GM21390 (cell line): ENCODE measurements around the gene HOXD3.

ENCODE experiments used
- ATAC-seq: cut with Tn5 transposase; IDR thresholded peaks from one replicate; pipeline ENCODE4 v1.9.1; 2021; ENCODE audit not compliant: unreplicated experiment

HOXD3 gene

DNA sequence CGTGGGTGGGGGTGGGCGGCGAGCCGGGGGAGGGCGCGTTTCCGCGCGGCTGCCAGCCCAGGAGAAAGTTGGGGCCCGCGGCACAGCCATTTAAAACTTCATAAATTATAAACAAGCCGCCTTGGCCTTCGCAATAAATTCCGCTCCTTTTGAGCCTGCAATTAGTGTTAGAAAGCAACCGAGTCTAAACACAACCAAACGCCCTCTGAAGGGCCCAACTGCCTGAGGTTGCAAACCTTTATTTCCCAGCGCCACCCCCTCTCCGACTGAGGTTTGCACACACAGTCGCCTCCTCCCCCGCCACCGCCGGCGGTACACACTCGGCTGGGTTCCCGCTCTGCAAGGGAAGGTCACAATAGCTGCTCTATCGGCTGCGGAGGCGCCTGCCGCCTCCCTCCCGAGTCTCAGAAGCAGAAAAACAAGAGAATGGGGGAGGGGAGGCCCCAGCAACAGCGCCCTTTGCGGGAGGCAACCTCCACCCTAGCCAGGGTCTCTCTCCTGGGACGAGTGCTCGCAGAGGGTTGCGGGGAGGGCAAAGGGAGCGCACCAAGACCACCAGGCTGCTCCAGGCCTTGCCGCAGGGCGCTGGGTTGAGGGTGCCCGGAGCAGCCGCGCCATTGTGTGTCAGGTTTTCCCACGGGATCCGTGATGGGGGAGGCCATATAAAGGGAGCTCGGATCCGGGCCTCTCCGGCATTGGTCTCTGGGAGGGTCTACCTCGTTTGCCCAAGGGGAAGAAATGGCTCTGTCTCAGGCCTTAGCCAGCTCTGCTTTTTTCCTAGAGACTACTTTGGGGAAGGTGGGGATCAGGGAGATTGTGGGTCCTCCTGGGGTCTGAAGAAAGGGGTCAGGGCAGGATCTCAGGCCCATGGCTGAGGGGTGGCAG lies 18.0 kb downstream of the HOXD3 start:
- no peak for ATAC-seq

DNA sequence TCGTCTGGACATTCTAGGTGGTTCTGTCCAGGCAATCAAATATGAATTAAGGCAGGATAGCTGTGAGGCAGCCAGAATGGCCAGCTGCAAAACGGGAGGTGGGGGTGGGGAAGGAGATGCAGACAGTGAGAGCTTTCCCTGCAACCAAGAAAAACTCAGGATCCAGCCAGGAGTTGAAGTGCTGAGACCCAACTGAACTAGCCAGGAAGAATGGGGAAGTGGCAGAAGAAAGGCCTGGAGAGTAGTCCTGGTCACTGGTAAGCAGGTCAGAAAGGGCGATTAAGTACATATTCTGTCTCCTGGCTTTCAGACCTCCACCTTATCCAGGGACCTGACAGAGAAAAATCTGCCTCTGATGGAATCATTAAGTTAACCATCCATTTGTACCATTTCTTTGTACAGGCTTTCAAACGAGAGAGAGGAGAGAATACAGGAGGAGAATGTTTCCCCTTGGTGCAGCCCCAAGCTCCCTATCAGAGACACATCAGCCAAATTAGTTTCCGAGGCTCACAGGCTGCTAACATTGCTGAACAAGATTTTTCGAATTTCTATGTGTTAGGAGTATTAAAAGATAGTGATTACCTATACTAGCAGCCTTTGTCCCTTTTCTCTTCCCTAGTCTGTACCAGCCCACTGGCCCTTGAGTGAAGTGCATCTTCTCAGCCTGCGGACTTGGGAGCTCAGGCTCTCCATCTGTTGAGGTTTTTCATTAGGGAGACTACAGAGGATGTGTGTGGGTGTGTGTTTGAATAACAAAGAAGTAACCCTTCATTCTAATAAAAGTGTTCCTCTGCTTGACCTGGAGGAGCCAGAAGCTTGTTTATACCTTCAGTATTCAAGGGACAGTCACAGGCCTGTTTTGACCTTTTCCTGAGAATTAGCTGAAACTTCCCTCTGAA lies 18.9 kb downstream of the HOXD3 start:
- ATAC-seq, result no peak

DNA sequence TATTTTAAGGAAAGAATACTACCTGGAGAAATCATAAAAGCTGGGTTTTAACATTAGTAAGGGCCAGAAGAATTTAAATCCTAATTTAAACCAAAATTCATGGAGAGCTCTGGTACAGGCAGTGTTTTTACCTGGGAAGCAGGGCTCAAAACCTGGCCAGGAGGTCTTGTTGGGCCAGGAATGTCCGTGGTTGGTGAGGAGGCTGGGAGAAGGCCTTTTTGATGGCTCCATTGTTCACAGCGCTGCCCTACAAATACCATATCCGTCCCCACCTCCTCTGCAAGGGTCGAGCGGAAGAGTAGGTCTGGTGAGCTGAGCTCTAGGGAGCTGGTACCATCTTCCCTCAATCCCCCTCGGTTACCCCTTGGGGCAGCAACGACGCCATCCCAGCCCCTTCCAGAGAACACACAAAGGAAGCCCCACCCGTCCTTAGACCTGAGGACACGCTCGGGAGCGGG lies 20.5 kb downstream of the HOXD3 start:
- ATAC-seq, result no peak

DNA sequence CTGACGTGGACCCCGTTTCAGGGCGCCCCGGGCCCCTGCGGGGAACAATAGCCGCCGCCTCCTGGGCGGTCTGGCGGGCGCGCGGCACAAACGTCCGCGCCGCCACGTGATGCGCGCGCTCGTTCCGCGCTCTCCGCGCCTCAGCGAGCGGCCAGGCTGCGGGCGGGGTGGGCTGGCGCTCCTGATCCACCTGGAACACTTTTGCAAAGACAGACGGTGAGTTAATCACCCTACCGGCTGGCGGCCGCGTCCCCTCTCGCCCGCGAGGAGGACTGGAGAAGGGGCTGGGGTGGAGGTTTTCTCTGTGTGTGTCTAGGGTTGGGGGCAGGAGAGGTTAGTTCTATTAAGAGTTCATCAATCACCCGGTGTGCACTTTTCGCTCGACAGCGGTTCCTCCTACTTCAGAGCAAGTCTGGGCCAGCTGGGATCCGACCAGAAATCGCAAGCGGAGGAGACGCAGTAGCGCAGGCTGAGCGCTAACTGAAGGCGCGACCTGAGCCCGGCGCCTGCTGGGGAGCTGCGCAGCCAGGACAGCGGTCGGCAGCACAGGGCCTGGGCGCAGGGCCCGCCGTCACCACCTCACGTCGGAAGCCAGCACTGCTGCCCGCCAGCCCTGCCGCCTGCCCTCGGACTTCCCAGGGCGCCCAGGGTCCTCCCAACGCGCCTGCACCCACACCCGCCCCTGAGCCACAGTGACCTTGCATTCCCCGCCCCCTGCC lies 21.1 kb downstream of the HOXD3 start:
- no peak for ATAC-seq

DNA sequence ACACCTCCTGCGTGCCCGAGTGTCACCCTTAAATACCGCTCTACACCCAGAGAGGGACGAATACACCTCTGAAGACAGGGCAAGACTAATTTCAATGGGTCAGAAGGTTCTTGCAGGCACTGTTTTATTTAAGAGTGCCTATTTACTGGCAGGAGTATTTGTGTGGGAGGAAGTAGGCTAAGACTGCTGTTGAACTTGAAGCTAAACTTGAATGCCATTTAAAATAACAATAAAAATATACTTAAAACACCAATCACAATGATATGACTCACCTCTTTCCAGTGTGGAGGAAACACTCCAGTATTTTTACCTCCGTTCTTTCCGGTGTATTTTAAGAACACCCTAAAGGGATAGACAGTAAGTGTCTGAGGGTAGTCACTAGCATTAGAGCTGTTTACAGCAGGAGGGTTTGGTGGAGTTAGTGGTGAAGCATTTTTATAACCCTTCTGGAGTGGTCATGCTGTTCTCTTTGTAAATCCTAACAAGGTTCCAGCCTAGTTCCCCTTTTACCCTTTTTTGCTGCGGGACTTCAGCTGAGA lies 21.7 kb downstream of the HOXD3 start:
- ATAC-seq, result no peak

DNA sequence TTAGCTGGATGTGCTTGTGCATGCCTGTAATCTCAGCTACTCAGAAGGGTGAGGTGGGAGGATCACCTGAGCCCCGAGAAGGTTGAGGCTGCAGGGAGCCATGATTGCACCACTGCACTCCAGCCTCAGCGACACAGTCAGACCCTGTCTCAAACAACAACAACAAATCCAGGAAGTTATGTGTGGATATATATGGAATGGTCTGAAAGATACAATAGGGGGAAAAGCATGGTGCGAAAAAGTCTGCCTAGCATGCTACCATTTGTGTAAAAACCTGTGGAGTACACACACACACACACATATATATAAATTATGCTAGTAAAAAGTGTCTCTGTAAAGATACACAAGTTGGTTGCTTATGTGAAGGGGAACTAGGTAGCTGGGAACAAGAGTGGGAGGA lies 24.4 kb downstream of the HOXD3 start:
- ATAC-seq, result no peak

DNA sequence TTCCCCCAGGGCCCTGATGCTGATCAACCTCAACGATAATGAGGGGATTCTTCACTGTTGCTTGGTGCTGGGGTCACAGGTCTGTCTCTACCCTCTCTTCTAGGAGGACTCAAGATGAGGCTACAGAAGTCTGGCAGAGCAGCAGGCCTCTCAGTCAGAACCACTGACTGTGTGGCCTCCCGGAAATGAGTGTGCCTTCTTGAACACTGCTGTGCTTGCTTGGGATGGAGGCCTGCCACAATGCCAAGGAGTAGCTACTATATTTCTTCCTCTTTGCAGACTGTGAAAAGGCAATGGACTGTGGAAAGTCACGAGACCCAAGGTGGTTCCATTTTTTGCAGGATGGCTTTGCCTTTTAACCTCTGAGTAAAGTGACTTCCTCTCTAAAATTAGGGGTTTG lies 25.6 kb downstream of the HOXD3 start:
- ATAC-seq, result no peak

DNA sequence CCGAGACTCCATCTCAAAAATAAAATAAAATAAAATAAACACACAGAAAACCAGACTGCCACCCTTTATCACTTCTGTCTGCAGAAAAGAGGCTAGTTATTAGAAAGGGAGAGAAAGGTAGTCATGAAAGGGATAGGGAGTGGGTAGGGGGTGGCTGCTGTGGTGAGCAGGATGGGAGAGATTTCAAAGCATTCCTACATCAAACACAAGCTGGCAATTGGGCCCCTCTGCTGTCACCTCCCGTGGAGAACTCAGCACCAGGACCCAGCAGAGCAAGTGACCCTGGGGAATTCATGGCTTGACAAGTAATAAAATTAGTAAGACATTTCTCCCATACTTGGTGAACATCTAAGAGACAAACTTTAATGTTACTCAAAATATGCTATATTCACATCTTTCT lies 27.6 kb downstream of the HOXD3 start:
- no peak for ATAC-seq

DNA sequence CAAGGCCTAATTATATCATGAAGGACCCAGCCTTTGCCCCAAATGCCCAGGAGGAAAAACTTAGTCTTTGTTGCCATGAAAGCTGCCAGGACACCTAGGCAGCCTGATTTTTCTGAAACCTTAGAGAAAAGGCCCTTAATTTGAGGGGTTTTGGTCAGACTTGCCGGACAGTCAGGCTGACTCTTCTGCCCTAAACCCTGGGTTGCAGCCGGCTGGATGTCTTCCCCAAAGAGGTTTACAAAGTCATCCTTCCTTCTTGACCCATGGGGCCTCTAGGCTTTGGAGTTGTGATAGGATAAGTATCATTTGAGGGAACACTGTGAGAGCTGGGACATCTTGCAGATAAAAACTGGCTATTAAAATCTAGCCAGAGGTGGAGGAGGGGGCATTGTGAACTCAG lies 28.9 kb downstream of the HOXD3 start:
- ATAC-seq, result no peak

DNA sequence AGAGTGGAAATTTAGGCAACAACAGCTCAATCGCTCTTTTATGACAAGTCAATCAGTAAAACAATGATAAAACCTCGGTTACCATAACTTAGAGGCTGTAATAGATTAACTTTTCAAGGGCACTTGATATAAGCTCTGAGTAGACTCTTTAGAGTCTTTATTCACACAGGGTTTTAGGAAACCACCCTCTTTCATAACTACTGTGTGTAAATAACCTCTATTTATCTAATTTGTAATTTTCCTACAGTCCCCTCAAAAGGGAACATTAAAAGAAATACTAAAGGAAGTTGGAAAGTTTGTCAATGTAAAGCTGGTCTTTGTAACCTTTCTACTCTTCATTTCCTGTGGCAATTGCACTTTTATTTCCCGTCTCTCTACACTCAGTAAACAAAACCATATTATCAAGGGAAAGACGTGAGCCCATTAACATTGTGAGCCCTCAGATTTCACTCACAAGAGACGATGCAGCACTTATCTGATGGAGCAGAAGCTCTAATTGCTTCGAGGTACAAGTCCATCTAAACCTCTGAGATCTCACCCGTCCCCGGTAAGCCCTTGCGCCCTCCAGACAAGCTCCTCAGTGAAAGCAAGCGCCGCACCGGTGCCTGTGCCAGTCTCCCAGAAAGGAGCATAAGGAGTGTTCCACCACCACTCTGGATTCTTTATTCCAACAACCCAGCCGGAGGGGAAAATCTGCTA lies 30.2 kb downstream of the HOXD3 start:
- no peak for ATAC-seq

DNA sequence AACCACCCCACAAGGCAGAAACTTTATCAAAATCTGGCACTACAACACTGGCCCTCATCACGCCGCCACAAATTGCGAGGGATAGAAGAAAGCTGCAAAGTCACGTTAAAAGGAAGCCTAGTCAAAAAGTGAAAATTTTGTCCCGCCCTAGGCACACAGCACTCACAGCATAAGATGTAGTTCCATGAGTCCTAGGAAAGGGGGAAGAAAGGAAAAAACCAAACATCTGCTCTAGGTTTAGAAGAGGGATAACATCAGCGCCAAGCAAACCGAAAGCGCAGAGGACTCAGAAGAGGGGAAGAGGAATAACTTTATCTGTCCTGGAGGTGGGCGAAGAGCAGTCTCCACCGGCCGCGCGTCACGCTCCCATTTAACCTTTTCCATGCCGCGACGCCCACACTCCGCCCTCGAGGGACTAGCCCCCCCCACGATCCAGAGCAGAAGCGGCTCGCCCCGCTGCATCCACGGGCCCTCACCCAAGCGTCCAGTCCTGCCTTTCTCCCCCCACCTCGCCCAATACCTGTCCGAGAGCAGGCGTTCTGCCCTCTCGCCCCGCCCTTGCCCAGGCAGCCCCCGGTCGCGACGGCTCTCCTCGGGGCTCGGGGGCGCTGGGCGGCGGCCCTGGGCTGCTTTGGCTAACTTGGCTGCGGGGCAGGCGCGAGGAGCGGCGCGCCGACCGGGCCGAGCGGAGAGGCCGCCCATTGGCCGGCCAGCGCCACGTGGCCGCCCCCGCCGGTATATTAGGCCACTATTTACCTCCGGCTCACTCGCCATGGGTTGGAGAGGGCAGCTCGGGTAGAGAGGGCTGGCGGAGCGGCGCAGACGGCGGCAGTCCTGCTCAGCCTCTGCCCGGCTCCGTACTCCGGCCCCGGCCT lies 31.0 kb downstream of the HOXD3 start, which contains the start of gene HOXD1:
Gene HOXD1 (plus strand): TSS at position 770 of the 875 bp plus-strand sequence. CDS start 134 bp downstream, outside the sequence.
- ATAC-seq, result no peak

DNA sequence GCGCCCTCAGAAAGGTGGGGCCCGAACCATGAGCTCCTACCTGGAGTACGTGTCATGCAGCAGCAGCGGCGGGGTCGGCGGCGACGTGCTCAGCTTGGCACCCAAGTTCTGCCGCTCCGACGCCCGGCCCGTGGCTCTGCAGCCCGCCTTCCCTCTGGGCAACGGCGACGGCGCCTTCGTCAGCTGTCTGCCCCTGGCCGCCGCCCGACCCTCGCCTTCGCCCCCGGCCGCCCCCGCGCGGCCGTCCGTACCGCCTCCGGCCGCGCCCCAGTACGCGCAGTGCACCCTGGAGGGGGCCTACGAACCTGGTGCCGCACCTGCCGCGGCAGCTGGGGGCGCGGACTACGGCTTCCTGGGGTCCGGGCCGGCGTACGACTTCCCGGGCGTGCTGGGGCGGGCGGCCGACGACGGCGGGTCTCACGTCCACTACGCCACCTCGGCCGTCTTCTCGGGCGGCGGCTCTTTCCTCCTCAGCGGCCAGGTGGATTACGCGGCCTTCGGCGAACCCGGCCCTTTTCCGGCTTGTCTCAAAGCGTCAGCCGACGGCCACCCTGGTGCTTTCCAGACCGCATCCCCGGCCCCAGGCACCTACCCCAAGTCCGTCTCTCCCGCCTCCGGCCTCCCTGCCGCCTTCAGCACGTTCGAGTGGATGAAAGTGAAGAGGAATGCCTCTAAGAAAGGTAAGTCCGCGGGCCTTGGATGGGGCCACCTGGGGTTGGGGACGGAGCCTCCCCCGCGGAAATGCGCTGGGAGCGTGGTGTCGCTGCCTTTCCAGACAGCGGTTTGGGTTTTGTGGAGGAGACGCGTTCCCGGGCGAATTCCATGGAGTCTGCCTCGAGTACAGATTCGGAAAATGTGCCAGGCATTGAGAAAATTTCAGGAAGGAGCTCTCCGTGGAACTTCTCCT lies 31.9 kb downstream of the HOXD3 start:
- no peak for ATAC-seq

DNA sequence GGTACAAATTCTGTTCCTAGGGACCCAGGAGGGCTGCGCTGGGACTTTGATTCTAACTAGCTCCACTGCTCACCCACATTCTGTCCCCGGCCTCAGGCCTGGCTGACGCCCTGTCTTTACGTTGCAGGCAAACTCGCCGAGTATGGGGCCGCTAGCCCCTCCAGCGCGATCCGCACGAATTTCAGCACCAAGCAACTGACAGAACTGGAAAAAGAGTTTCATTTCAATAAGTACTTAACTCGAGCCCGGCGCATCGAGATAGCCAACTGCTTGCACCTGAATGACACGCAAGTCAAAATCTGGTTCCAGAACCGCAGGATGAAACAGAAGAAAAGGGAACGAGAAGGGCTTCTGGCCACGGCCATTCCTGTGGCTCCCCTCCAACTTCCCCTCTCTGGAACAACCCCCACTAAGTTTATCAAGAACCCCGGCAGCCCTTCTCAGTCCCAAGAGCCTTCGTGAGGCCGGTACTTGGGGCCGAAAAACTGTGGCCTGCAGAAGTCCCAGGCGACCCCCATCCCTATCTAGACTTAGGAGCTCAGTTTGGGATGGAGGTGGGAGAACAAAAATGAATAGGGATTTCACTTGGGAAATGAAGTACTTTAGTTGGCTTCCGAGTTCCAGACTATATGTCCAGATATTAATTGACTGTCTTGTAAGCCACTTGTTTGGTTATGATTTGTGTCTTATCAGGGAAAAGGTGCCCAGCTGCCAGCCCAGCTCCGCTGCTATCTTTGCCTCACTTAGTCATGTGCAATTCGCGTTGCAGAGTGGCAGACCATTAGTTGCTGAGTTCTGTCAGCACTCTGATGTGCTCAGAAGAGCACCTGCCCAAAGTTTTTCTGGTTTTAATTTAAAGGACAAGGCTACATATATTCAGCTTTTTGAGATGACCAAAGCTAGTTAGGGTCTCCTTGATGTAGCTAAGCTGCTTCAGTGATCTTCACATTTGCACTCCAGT lies 32.9 kb downstream of the HOXD3 start:
- ATAC-seq, result no peak

DNA sequence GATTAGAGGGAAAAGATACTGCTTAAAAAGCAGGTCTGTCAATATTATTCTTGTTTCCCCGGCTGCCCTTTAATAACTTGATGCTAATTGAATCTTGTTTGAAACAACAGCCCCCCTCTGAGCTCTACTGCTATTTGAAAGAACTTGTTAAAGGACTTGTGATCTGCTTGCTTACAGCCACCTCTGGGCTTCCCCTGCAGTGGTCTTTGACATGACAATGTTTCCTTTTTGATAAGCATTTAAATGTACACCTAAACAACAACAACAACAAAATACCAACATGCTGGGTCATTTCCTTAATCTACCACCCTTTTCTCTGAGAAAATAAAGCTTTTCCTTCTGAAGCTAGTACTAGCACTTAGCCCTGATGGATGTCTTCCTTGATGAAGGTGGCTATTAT lies 35.2 kb downstream of the HOXD3 start:
- ATAC-seq, result no peak

DNA sequence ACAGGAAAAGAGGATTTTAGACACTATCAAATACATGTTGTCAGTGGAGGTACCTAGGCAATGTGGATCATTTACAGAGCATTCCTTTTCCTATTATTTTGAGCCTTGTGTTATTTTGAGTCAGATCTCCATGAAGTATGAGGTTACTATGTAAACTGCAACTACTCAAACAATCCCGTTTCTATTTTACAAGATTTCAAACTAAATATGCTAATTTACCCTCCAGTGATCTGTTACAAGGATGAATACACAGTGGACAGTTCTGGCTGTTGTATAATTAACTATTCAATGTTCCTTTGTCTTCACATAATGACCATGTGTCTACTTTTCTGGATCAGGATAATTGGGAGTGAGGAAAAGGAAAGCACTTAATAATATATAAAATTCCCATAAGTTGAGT lies 35.9 kb downstream of the HOXD3 start:
- ATAC-seq, result no peak

DNA sequence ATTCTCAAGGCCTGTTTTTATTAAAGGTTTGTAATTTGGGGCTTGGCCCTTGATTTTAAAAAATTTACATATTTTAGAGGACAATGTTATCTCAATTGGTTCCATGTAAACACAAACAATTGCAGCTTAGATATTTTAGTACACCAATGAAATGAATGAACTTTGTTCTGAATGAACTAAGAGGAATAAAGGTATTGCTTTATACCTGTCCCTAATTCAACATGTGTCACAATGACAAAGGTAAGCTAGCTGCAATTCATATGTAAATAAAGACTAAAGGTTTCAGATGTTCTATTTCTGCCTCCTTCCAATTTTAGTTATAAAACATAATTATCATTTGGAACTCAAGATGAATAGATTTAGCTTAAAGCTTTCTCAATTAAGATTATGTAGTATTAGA lies 42.8 kb downstream of the HOXD3 start:
- ATAC-seq, result no peak

DNA sequence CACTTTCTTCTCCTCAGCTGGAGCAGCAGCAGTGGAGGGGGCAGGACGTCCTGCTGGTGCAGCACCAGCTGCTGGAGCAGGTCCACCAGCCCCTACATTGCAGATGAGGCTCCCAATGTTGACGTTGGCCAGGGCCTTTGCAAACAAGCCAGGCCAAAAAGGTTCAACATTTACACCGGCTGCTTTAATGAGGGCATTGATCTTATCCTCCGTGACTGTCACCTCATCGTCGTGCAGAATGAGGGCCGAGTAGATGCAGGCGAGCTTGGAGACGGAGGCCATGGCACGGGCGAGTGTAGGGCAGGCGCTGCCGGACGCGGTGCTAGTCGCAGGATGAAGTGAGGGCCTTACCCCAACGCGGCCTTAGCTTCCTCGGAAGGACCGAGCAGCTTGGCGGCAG lies 43.9 kb downstream of the HOXD3 start:
- ATAC-seq, result no peak
